GM19238 (cell line): ENCODE measurements around the gene CAB39.
"Not testable (repeated sequence)": the region's sequence is repeated elsewhere in the genome, so short reads cannot be mapped to it uniquely, and the experiment has no call there.

Source experiments
- DNase-seq: peaks from one replicate; pipeline ENCODE4 v3.0.0; 2011; ENCODE audit warnings: low spot score; ENCODE audit not compliant: insufficient read length

Gene CAB39

DNA sequence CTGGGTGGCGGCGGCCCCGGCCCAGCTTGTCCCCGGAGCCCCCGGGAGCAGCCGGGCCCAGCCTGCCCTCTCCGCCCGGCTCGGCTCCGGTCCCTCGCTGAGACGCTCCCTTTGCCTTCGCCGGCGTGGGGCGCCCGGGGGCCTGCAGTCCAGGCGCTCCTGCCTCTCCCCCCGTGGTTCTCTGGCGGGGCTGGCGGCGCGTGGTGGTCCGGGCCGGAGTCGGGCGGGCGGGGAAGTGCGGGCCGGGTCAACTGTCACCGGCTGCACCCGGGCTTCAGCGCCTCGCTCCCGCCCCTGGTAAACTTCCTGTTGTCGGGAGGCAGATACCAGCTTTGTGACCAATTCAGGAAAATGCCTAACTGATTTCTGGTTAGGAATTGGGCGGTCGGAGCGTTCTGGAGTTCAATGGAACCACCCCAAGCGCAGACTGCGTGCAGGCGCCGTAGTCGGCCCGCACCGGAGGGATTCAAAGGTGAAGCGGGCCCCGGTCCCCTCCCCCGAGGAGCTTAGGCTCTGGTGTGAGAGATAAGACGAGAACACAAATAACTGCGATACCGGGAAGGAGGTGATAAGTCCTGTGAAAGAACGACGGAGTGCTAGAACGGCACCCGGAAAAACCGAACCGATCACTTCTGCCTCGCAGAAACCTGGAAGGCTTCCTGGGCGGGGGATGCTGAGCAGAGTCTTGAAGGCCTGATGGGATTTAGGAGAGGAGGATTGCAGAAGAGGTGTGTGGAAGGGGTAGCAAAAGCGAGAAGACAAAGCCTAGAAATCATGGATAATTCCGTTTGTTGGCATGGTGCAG lies 891 bp downstream of the CAB39 start:
- peak; percentile 39 for DNase-seq

DNA sequence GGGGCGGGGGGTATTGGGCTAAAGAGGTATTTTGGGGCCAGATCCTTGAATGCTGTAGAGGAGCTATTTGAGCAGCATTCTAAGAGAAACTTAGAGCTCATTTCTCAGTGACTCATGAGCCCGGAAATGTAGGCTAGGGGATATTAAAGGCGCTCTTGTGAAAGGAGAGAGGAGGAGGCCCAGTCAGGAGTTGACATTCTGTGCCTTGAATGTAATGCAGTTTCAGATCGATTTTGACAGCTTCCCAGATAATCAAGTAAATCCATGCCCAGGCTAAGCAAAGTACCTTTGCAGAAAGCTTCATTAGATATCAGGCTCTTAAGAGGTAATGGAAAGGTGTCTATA lies 1.5 kb downstream of the CAB39 start:
- peak; percentile 36 for DNase-seq

DNA sequence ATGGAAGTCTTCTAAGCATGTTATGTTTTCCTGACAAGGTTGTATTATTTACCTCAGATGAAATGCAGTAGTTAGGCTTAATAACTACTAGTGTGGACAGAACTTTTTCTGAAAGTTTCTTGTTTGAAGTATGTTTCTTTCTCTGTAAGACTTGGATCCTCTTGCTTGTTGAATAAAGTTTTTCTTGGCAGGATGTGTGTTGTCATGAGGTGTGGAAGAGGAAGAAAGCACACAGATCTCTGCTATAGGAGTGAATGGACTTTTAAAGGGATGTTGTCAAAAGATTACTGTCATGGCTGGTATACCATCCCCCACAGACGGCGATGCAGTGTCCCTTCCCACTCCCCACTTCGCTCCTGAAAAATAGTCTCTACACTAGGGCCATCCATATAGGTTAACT lies 2.6 kb downstream of the CAB39 start:
- DNase-seq = no peak

DNA sequence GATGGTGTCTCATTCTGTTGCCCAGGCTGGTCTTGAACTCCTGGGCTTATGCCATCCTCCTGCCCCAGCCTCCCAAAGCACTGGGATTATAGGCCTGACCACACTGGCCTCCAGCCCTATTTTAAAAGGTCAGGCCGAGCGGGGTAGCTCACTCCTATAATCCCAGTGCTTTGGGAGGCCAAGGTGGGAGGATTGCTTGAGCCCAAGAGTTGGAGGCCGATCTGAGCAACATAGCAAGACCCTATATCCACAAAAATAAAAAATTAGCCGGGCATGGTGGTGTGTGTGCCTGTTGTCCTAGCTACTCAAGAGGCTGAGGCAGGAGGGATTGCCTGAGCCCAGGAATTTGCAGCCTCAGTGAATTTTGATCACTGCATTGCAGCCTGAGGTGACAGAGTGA lies 3.9 kb downstream of the CAB39 start:
- DNase-seq = no peak

DNA sequence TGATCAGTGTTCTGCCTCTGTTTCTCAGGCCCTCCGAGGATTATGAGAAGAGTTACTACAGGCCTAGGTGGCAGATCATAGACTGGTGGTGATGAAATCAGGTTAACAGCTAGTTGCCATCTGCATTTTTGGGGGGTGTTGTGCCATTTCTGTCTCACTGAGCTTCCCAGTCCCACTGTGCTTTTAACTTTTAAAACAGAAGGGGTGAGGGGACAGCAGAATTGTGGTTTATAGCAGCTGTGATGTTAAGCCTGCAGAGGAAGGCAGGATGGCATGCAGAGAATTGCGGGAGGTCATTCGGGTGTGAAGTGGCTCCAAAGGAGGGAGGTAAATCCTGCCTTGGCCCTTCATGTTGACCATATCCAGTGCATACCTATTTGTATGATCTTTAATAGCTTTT lies 5.0 kb downstream of the CAB39 start:
- DNase-seq = no peak

DNA sequence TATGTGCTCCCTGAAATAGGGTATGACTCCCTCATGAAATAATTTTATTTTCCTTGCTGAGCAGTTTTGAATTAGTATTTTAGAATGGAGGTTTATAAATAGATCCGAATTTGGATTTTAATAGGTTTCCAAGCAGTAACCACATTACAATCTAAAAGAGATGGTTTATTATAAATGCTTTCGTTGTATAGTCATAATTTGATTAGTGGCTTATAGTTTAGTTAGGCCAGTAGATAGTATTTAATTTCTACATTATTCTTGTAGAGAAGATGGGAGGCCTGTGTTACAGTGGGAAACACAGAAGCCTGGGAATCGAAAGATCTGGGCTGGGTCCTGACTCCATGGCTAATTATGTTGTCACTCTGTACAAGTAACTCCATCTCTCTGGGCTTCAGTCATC lies 6.7 kb downstream of the CAB39 start:
- no peak for DNase-seq

DNA sequence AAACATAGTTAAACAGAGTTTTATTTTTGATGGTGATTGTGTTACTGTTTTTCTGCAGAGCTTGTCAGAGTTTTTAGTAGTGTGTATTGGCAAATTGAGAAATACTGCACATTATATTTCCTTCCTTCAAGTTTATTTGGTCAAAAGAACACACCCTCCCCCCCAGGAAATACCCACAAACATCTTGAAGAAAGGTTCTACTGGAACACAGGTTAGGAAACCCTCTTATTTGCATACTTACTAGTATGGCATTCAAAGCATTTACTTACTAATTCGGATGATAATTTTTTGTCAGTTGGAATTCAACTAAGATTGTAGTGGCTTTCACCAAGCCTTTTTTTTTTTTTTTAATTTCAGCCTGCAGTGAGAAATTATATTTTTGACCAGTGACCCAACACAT lies 9.1 kb downstream of the CAB39 start:
- DNase-seq = no peak

DNA sequence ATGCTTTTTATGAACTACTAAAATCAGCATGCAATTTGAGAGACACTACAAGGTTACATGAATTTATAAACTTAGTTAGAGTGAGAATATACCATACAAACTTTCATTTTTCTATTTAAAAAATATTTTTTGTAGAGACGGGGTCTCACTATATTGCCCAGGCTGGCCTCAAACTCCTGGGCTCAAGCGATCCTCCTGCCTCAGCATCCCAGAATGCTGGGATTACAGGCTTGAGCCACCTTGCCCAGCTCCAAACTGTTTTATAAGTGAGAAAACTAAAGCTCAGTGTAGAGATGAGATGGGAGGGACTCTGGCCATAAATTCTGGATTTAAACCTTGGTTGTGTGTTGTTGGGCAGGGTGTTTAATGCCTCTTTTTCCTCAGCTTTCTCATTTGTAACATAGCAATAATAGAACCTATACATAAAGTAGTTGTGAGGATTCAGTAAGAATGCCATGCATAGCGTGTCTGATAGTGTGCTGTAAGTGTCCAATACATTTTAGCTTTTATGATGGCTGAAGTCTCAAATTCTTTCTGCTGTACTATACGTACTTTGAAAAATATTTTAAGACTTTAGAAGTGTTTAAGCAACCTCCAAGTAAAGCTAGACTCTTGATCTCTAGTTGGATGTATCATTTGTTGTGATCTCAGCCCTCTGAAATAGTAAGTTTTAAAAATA lies 9.7 kb downstream of the CAB39 start:
- DNase-seq = no peak

DNA sequence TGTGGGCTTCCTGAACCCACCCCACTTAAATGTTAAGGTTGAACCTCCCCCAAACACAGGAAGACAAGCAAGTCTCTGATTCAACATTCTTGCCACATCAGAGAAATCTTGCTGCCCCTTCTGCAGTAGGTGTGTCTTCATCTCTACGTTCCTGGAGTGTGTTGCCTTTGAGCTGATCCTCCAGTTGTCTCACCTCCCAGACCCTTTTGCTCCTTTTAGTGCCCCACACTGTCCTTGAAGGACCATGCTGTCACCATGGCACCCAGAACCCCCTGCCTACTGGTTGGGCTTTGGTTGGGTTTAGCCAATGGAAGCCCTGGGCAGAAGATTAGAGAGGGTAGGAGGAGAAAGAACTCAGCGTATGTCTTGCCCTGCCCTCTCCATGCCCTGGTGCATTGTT lies 10.7 kb downstream of the CAB39 start:
- DNase-seq = no peak

DNA sequence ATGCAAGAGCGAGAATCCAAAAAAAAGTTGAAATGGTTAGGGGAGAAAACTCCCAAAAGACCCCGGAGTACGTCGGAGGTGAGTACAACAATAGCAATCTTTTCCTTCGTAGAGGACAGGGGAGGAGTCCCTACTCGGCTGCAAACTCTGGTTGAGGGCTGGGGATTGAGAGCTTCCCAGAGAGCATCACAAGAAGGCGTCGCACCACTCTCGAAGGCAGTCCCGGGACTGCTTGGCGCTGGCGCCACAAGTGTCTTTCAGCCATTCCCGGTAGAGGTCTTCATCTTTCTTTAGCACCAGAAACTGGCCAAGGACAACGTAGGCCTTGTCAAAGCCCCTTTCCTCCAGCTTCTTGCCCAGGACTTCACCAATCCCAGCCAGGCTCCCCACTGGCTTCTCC lies 12.3 kb downstream of the CAB39 start:
- DNase-seq = not testable (repeated sequence)

DNA sequence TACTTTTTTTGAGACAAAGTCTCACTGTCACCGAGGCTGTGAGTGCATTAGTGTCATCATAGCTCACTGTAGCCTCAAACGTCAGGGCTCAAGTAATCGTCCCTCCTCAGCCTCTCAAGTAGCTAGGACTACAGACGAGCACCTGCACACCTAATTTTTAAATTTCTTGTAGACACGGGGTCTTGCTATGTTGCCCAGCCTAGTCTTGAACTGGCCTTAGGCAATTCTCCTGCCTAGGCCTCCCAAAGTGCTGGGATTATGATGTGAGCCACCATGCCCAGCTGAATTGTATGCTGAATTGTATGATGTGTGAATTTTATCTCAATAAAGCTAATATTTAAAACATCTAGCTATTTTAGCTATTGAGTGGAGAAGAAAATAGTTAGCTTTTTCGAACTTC lies 18.9 kb downstream of the CAB39 start:
- no peak for DNase-seq

DNA sequence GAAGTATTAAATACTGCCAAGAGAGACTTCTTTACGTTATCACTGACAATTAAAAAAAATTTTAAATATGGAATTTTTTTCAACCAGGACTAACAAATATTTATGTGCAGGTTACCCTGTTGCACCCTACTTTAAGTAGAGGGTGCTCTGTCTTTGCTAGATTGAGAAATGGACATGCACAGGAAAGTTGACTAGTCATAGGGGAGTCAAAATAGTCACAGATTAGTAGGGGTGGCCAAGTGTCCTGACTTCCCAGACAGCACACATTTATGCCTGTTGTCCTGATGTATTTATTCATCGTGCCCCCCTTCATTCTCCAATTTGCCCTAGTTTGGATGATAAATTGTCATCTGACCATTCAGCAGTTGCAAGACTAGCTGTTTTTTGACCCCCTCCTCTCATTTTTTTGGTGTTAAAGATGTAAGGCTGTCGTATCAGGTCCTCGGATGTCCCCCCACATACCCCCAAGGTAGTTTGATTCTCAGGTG lies 20.3 kb downstream of the CAB39 start:
- no peak for DNase-seq

DNA sequence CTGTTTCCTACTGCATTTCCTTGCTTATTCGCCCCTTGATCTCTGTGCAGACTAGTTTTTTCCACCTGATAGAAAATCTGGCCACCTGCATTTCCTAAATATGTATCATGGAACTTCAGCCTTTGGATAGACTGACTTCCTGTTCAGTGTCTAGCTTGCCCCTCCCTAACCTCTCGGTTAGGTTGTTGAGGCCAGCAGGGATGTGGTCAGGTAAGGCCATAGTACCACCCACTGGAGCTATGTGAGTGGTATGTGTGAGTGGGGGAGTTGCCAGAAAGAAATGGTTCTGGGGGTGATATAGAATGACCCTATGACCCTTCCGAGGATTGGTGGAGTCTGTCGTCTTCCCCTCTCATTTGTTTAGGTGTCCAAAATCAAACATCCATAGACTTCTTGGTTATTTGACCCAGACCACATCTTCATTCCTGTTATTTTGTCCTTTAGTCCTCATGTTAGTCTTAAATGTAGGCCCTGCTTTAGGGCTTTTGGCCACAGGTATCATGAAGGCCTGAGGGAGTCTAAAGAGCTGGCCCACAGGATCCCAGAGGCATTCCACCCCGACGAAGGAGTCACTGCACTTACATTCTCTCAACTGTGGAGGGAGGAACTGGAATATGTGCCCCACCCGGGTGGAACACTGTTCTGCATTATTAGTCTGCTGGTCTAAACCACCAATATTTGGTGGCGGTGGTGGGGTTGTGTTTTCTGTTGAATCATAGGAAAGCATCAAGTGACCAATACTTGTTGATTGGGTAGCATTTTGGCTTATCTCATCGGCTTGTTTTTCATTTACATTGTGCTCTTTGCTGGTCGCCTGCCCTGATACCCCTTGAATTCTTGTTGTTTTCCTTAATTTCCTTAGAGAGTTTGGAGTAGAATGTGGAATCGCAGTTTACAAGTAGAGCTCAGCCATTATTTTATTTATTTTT lies 21.9 kb downstream of the CAB39 start:
- DNase-seq = no peak

DNA sequence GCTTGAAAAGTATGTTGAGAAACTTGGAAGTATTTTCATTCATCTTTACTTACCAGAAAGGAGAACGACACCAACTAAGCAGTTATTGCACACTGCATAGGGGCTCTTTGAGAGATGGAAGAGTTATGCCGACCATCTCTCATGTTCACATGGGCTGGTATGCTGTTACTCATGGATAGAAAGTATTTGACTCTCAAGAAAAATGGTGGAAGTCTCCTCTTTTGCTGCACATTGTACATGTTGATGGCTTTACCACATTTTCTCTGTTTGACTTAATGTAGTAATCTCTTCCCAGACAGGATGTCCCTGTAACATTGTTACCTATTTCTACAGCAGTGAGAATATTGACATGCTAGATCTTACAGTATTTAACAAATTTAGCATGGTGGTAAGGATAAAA lies 23.2 kb downstream of the CAB39 start:
- DNase-seq = no peak

DNA sequence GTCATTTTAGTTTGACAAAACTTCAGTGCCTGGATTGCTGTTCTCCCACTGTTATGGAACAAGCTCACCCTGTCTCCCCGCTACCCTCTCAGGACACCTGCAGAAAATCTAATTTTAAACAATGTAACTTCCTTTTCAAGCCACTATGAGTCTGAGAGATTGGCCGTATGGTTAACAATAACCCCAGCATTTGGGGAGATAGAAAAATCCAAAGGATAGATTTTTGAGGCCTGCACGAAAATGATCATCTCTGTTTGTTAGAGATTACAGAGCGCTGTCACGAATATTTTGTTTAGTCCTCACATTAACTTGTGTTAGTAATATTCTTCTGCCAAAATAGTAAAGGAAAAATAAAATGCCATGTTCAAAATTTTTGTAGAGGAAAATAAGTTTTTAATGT lies 24.7 kb downstream of the CAB39 start:
- DNase-seq = no peak

DNA sequence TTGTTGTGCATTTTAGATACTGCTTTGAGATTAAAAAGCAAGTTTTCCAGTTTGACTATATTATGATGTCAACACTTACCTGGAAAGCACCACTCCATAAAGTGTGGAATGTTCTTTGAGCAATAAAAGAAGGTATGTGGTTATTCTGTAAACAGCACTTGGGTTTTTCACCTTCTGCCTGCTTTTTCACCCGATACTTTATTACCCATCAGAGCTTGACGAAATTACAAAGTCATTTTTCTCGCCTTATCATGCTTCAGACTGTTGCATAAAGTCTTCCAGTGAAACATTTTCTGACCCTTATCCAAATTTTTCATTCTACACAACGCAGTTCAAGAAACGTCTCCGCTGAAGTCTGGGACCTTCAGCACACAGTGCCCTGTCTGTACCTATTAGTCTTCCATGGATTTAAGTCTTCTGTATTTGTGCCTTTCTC lies 25.2 kb downstream of the CAB39 start:
- no peak for DNase-seq

DNA sequence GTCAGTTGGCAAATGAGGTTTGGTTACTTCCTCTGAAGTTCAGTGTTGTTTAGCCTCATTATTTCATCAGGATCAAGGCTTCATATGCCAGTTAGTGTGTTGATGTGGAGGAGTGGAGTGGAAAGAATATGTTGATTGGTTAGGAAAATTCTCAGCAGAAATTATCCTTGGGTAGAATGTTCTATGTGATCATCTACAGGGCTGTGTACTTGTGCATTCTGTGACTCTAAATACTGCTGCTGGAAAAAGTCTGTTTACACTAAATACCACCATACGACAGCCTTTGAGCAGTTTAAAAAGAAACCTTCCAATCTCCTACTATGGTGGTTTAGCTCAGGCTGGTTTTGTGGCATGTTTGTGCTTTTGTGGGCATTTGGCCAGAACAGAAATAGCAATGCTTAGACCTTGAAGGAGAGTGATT lies 25.8 kb downstream of the CAB39 start:
- DNase-seq = no peak

DNA sequence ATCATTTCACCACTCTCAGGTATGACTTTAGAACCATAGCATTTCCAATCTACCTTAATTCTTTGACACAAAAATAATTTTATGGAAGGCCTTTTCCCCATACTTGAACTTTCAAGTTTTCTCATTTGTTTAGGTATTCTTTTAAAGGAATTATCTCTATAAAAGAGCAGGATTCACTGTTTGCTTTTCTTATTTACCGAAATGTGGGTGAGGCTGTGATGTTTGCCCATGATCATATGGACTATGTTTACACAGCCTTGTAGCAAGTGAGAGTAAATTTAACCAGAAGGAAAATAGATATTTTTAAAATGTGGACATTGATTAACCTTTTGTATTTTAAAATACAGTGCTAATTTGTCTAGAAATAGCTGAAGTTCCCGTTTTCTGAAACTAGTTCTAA lies 26.3 kb downstream of the CAB39 start:
- DNase-seq = no peak

DNA sequence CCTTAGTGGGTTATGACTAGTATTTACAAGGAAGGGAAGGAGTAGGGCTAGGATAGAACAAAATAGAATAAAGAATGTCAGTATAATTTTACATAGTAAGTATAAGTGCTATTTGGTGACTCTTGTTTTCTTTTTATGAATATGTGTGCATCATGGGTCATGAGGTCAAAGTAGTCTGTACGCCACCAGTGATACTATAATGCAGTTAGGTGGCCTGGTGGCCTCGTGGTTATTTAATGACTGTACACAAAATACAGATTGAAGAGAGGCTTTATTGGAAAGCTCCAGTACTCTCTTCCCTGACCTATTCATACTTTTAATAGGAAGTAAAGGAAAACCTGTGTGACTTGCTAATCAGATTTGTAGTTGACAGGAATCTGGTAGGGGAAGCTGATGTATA lies 27.3 kb downstream of the CAB39 start:
- no peak for DNase-seq

DNA sequence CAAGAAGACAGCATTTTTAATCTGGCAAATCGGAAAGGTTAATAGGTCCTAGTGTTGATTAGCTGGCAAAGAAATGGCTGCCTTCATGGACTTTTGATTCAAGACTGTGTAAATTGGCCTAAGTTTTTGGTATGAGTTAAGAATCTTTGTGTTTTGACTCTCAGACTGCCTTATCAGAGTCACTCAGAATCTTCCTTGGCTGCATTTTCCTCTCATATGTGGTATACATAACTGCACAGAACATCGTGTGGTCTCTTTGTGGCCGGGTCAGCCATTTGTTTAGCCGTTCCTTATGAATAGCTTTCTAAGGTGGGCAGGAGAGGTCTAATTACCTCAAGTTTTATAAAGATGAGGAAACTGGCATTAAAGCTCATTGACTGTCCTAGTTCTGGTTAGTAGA lies 30.1 kb downstream of the CAB39 start:
- no peak for DNase-seq

DNA sequence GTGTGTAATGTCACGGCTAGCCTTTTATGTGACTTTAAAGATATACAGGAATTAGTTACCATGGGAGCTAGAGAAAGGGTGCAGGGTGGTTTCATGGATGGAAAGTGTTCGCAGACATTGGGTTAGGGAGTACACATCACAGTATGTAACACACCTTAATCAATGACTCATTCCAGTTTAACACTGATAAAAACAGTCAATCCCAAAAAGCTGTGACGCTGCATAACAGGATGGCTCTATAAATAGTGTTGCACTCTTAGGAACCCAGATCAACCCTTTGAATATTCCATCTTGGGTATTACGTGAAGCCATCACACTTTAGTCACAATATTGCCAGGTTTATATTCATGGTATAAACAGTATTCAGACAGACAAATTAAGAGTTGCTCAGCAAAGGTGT lies 33.6 kb downstream of the CAB39 start:
- no peak for DNase-seq

DNA sequence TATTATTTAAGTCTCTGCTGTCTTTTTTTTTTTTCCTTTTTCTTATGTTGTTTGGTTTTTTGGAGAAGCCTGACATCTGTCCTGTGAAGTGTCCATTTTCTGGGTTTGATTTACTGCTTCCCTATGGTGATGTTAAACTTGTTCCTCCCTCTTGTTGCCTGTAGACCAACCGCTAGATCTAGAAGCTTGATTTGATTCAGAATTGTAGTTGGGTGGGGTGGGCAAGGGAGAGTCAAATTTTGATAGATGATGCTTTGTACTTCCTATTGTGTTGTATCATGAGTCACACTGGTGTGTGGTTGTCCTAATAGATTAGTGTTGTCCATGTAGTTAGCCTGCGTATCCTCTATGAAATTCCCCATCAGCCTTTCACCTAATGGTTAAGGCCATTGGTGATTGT lies 35.4 kb downstream of the CAB39 start:
- no peak for DNase-seq
